Stimulated activated CD8-positive, alpha-beta memory T cell treated with anti-CD3 and anti-CD28 coated beads, Interleukin-4, amount 100 ng/mL, for 4 hours (primary cell): ENCODE results near the gene FOXL2NB.

ENCODE experiments used
- DNase-seq, 2 donors: peaks; one replicate each; pipeline ENCODE4 v3.0.0-alpha.2; 2020; ENCODE audit warnings: low read depth in 2 of 2, low spot score in 1 of 2

Gene FOXL2NB

DNA sequence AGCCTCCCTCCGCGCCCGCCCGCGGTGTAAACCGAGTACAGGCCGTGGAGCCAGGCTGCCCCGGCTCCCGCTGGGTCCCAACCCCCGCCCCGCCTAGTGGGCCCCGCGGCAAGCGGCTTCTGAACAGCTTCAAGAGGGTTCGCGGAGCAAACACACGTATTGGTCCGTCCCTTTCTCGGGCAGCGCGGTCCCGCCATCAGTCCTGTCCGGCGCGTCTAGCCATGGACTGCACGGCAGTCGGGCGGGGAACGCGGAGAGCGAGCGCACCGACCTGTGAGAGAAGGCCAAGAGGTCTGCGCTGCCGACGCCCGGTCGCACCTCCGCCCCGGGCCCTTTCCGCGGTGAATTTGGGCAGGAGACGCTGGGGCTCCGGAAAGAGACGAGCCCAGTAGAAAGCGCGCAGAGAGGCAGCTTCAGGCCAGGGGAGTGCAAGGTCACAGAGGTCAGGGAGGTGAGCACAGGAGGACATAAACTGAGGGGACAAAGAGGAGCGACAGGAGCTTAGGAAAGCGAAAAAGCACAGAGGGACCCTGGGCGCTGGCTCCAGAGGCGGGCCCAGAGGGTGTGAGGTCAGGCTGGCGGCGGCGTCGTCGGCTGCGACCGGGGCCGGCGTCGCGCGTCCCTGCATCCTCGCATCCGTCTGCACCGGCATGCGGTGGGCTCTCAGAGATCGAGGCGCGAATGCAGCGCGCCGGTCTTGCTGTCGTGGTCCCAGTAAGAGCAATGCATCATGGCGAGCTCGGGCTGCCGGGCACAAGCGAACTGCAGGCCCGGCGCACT is 1.9 kb upstream of the FOXL2NB start:
- no peak for DNase-seq

- no peak for DNase-seq
Measured at GRCh38 chr3:138945709-138946662, 1.0 kb upstream of the FOXL2NB start.

- no peak for DNase-seq
Measured at GRCh38 chr3:138947495-138948121, 591 bp downstream of the FOXL2NB start.

DNA sequence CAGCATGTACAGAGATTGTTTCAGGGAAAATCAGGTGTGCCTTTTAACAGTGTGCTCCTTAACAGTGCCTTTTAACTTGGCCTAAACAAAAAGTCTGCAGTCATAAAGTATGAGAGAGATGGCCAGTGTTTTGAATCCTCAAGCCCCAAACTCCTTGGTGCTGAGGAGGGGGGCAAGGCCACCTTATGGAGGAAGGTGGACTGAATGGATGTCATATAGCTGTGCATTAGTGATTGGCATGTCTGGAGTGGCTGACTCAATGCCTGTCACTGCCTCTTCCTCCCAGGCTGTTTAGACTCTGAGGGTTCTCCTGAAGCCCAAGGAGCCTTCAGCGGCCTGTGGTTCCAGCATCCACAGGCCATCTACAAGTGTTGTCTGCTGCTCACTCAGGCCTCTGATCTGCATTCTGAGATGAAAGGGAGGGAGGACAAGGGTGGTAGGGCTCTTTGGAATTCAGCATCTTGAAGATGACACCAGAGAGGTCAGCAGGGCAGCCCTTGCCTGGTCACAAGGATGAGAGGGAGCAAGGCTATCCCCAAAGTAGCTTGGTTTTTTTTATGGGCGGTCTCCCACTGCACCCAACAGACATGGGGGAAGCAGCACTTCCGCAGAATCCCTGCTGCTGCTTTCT is 1.5 kb downstream of the FOXL2NB start:
- DNase-seq, result no peak

DNA sequence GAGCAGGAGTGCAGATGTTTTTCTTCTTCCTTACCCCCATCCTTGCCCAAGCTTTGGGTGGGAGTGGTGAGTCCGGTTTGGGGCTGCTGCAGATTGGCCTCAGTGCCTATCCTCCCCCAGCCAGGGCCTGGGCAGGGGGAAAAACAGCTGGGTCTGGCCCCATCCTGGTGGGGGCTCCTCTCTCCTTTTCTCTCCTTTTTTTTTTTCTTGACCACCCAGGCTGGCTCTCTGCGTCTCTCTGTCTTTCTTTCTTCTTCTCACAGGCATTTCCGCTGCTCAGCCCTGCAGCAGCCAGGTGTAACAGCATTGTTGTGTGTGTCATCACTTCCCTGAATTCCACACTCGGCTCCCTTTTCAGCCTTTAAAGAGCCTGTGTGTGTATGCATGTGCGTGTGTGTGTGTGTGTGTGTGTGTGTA is 2.0 kb downstream of the FOXL2NB start:
- DNase-seq, result no peak

DNA sequence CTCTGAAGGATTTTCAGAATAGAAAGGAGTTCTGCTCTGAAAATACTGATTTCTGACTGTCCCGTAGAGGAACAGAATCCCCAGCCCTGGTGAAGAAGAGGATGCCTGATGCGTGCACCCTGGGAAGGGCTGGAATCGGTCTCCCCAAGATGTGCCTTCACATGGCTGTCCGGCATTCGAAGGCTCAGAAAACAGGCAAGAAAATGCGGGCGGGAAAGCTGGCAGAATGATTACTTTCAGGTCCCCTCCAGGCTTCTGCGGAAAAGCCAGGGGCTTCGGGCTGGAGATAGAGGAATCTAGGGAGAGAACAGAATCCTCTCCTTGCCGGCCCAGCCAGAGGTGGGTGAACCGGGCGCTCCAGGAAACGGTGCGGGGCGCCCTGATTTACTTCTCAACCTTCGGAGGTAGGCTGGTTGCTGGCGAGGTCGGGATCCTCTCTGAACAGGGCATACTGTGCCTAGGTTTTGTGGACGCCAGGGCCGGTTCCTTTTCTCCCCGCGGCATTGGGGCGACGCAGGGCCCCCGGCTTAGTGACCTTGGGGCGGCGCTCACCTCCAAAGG is 2.5 kb downstream of the FOXL2NB start:
- DNase-seq, result no peak

DNA sequence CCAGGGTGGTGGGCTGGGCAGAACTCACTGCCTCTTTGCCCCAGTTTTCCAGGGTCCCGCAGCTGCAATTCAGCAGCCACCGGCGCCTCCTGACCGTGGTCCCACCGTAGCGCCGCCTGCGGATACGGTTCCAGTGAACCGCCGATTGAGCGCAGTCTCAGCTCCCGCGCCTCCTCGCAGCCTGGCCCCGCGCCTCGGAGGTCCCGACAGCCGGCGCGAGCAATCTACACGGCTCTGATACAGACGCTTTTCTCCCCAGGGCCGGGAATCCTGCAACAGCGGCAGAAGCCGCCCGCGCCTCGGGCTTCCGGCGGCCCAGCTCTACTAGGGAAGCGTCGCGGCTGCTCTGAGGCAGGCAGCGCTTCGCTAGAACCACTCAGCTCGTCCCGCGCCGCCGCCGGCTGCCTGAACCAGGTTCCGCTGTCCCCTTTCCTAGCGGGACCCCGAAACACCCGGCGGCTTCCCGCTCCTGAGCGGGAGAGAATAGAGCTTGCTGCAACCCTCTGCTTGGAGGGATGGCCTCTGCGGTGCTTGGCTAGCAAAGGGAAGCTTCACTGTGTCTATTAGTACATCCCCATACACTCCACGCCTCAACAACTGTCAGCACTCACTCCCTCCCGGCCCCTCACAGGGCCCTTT is 3.1 kb downstream of the FOXL2NB start:
- DNase-seq, result no peak

DNA sequence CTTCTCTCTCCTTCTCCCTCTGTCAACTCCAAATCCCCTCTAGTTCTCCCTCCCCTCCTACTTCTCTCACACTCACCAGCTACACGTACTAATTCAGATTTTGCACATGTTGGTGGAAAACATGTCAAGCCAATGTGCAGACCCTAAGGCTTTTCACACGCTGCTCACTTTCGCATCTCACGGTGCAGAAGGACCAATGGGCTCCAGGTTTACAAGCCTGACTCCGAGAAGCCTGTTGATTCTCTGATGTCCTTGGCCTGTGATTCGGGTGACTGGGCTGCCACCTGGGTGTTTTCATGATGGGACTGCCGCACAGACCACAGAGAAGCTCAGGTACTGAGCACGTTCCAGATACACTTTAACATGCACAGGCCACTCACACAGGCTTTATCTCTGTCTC is 3.7 kb downstream of the FOXL2NB start:
- no peak for DNase-seq

DNA sequence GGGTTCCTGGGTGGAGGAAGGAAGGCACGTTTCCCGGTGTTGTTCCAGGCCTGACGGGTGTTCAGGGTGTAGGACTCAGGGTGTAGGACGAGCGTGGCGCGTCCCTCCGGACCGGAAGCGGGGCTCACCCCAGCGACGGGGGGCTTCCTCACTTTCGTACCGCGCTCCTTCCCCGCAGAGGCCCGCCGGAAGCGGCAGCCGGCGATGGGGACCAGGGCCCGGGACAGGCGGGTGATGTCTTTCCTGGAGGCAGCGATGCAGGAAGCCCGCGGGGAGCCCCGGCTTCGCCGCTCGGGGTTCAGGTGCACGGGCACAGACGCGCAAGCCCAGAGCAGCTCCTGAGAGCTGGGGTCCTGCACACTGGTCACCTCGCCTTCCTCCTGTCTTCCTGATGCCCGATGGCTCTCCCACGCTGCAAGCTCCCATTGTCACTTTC is 13.4 kb downstream of the FOXL2NB start:
- DNase-seq, result no peak

GRCh38 chr3:138962854-138963560 is 16.0 kb downstream of the FOXL2NB start:
- no peak for DNase-seq

GRCh38 chr3:138964264-138964663 is 17.2 kb downstream of the FOXL2NB start:
- no peak for DNase-seq

DNA sequence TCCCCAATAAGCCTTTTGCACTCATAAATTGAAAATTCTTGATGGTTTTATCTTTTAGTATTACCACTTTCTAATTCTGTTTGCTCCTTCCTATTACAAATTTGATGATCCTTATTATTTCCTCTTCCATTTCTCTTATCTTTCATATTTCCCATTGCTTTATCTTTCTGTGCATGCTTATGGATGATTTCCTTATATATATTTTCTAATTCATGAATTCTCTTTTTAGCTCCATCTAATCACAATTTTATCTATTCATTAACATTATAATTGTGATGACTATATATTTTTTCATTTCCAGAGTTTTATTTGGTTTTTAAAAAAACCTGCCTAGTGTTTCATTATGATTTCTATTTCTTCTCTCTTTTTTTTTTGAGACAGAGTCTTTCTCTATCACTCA is 17.9 kb downstream of the FOXL2NB start:
- DNase-seq, result no peak

DNA sequence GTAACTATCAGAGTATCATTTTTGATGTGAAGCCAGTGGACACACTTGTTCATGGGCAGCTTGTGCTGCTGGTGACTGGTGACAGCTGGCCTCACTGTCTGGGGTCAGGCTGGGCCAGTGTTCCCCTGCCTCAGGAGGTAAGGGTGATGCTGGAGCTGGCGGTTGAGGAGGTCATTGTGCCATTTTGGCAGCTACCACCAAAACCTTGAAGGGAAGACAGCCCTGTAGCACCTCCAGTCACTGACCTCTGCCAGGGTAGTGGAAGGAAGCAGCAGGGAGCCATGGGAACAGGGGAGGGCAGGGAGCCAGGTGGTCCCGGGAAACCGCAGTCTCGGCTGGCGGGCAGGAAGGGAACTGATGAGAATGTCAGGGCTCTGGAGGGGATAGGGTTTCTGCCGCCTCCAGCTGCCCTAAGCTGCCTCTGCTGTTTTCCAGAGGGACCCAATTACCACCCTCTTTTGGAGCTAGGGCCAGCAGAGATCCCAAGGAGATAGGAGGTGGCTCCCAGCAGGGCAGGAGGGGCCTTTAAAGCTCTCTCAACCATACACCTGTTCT is 24.8 kb downstream of the FOXL2NB start:
- no peak for DNase-seq

- DNase-seq, result no peak
Measured at GRCh38 chr3:138972941-138973340, 25.9 kb downstream of the FOXL2NB start.

- no peak for DNase-seq
Measured at GRCh38 chr3:138974462-138974861, 27.4 kb downstream of the FOXL2NB start.

DNA sequence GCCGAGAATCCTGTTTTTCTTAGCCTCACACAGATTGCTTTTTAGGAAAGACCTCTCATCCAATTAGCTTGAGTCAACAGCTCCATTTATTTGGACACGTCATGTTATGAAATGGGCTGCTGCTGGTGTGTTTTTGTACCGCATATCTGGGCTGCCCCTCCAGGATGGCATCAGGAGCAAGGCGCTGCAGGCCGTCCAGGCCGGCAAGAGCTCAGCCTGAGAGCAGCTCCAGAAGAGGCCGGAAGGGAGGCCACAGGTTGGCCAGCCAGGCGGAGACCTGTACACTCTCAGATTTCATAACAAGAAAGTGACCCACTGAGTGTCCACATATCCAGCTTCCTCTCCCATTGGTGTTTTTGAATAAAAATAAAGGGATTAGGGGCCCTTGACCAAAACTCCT is 28.3 kb downstream of the FOXL2NB start:
- DNase-seq, result no peak

- DNase-seq, result no peak
Measured at GRCh38 chr3:138976047-138976446, 29.0 kb downstream of the FOXL2NB start.

GRCh38 chr3:138984816-138985215 is 37.8 kb downstream of the FOXL2NB start:
- DNase-seq, result no peak

DNA sequence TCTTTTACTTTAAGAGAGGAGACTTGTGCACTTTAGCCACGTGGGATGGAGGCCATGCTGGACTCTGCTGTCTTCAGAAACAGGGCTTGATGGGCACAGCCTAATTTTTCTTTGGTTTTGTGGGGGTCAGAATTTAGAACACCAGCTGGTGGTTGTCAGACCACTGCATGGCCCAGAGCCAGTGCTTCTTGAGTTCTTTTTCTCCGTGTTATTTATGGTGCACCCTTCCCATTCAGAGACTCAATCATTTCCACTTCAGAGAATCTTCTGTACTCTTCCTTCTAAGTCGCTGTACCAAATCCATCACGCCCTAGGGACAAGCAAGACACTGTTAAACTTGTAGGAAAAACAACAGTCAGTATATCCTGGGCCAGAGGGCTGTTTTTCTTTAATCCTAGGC is 38.9 kb downstream of the FOXL2NB start:
- no peak for DNase-seq
